NT2/D1 (cell line): Measurements from ENCODE around the gene WNT3A.
A peak's percentile ranks its signal among the peaks of the same experiment; 100 is the strongest.

ENCODE experiments used
- DNase-seq: peaks from one replicate; pipeline ENCODE4 v3.0.0-alpha.2; 2011; ENCODE audit warnings: low read depth, low spot score
- H3K27me3 ChIP-seq: 2 replicates; pipeline ENCODE4 v1.6.0; 2011; ENCODE audit warnings: mild to moderate bottlenecking; ENCODE audit not compliant: insufficient read length, insufficient read depth
- H3K36me3 ChIP-seq: 2 replicates; pipeline ENCODE4 v1.6.1; 2011; ENCODE audit warnings: mild to moderate bottlenecking, low read length, mixed read lengths; ENCODE audit not compliant: insufficient read depth, insufficient read length
- H3K4me1 ChIP-seq: 2 replicates; pipeline ENCODE4 v1.5.1; 2011; ENCODE audit not compliant: insufficient read depth, insufficient read length
- H3K4me3 ChIP-seq: 2 replicates; pipeline ENCODE4 v1.5.1; 2011; ENCODE audit warnings: low read depth; ENCODE audit not compliant: insufficient read length
- H3K9ac ChIP-seq: 2 replicates; pipeline ENCODE4 v1.6.0; 2011; ENCODE audit warnings: low read depth; ENCODE audit not compliant: insufficient read length
- H3K9me3 ChIP-seq: 2 replicates; pipeline ENCODE4 v1.5.1; 2011; ENCODE audit warnings: mild to moderate bottlenecking, low read length; ENCODE audit not compliant: insufficient read depth
- SUZ12 ChIP-seq: IDR thresholded peaks from 2 replicates; pipeline ENCODE4 v1.6.1; 2011; ENCODE audit not compliant: insufficient read length, insufficient read depth; ENCODE audit errors: extremely low read depth
- YY1 ChIP-seq: IDR thresholded peaks from 2 replicates; pipeline ENCODE4 v1.6.1; 2011; ENCODE audit not compliant: insufficient read length, insufficient read depth
- ZNF274 ChIP-seq: IDR thresholded peaks from 2 replicates; pipeline ENCODE4 v1.6.1; 2011; ENCODE audit warnings: mild to moderate bottlenecking, low read depth, low read length

Gene WNT3A

DNA sequence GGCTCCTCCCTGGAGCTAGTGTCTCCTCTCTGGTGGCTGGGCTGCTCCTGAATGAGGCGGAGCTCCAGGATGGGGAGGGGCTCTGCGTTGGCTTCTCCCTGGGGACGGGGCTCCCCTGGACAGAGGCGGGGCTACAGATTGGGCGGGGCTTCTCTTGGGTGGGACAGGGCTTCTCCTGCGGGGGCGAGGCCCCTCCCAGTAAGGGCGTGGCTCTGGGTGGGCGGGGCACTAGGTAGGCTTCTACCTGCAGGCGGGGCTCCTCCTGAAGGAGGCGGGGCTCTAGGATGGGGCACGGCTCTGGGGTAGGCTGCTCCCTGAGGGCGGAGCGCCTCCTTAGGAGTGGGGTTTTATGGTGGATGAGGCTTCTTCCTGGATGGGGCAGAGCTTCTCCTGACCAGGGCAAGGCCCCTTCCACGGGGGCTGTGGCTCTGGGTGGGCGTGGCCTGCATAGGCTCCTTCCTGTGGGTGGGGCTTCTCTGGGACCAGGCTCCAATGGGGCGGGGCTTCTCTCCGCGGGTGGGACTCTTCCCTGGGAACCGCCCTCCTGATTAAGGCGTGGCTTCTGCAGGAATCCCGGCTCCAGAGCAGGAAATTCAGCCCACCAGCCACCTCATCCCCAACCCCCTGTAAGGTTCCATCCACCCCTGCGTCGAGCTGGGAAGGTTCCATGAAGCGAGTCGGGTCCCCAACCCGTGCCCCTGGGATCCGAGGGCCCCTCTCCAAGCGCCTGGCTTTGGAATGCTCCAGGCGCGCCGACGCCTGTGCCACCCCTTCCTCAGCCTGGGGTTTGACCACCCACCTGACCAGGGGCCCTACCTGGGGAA lies 53.0 kb downstream of the WNT3A start:
- Histone ChIP-seq H3K9me3 (peaks cover 13% of the 10 kb centered on the region; the same call in 1 of the 2 replicates), H3K9ac (peak overlapping the region; percentile 79), H3K4me1 (peaks cover 18% of the 10 kb centered on the region), H3K4me3 (peak overlapping the region; percentile 52), H3K36me3 (no peaks in the 10 kb centered on the region), H3K27me3 (peaks cover 29% of the 10 kb centered on the region)
- TF ChIP-seq YY1 (no peak), SUZ12 (no peak), ZNF274 (no peak)
- peak; percentile 87 for DNase-seq

DNA sequence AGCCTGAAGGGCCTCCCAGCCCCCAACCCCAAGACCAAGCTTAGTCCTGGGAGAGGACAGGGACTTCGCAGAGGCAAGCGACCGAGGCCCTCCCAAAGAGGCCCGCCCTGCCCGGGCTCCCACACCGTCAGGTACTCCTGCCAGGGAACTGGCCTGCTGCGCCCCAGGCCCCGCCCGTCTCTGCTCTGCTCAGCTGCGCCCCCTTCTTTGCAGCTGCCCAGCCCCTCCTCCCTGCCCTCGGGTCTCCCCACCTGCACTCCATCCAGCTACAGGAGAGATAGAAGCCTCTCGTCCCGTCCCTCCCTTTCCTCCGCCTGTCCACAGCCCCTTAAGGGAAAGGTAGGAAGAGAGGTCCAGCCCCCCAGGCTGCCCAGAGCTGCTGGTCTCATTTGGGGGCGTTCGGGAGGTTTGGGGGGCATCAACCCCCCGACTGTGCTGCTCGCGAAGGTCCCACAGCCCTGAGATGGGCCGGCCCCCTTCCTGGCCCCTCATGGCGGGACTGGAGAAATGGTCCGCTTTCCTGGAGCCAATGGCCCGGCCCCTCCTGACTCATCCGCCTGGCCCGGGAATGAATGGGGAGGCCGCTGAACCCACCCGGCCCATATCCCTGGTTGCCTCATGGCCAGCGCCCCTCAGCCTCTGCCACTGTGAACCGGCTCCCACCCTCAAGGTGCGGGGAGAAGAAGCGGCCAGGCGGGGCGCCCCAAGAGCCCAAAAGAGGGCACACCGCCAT lies 53.8 kb downstream of the WNT3A start:
- Histone ChIP-seq H3K27me3 (peaks cover 29% of the 10 kb centered on the region), H3K36me3 (no peaks in the 10 kb centered on the region), H3K9me3 (peaks cover 13% of the 10 kb centered on the region; the same call in 1 of the 2 replicates), H3K4me1 (peaks cover 24% of the 10 kb centered on the region), H3K4me3 (peak overlapping the region; percentile 52), H3K9ac (peak overlapping the region; percentile 79)
- DNase-seq = peak; percentile 54
- TF ChIP-seq SUZ12 = no peak
- TF ChIP-seq YY1 = no peak
- TF ChIP-seq ZNF274 = no peak

DNA sequence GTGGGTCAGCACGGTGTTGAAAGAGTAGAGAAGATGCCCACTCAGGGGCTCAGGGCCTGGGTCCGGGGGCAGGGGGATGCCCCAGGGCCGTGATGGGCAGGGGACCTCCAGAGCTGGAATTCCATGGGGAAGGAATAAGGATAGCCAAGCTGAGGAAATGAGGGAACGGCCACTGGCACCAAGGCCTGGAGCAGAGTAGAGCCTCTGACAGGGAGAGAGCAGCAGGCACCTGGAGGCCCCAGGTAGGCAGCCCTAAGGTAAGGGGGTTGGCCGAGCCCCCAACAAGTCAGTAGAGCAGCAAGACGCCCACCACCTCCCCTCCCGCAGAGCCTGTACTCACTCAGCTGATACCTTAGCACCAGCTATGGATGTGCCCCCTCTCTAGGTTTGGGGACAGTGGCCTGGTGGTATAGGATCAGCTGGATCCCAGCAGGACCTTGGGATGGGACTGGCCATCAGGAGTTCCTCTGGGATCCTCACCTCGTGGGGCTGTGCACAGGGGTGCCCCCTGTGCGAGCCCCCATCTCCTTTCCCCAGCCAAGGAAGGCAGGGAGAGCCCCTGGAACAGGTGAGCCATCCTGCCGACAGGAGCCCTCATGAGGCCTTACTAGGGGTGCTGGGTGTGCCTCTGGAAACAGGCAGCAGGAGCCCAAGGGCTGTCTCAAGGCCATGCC lies 54.8 kb downstream of the WNT3A start:
- Histone ChIP-seq H3K4me1 (peaks cover 31% of the 10 kb centered on the region), H3K27me3 (peaks cover 31% of the 10 kb centered on the region), H3K9ac (peak overlapping the region; percentile 32), H3K4me3 (no peak overlapping the region), H3K36me3 (no peaks in the 10 kb centered on the region), H3K9me3 (peaks cover 13% of the 10 kb centered on the region; the same call in 1 of the 2 replicates)
- DNase-seq = no peak
- TF ChIP-seq YY1 (no peak), ZNF274 (no peak), SUZ12 (no peak)

DNA sequence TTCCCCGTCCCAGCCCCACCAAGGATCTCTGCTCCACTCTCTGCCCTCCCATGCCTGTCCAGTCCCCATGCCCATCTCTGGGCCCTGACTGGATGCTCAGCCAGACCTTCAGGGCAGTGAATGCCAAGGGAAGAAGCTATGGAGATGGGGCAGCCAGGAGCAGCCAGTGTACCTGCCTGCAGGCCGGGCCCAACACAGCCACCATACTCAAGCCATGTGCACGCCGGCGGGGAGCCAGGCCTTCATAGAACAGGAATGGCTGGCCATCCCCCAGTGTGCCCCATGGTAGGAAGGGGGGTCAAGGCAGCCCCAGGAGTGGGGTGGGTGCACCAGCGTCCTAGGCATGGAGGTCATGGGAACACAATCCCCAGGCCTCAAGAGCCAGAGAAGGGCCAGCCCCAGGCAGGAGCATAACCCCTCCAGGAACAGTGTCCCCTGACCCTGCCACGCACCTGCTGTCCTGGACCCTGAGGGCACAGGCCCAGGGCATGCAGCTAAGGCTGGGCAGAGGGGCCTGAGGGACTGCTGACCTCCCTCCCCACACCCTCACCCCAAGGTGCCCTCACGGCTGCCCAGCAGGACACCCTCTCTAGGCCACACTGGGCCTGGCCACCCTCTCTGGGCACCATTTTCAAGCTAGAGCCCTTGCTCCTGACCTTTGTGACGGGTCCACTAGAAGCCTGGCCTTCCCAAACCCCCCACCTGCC lies 55.4 kb downstream of the WNT3A start:
- H3K9me3 ChIP-seq = peaks cover 13% of the 10 kb centered on the region; the same call in 1 of the 2 replicates
- H3K4me3 ChIP-seq = no peak overlapping the region
- no peaks in the 10 kb centered on the region for H3K36me3 ChIP-seq
- H3K9ac ChIP-seq = no peak overlapping the region
- H3K4me1 ChIP-seq = peaks cover 34% of the 10 kb centered on the region
- peaks cover 37% of the 10 kb centered on the region for H3K27me3 ChIP-seq
- DNase-seq = no peak
- TF ChIP-seq ZNF274 (no peak), YY1 (no peak), SUZ12 (no peak)

- no peaks in the 10 kb centered on the region for H3K36me3 ChIP-seq
- peaks cover 13% of the 10 kb centered on the region; the same call in 1 of the 2 replicates for H3K9me3 ChIP-seq
- H3K4me1 ChIP-seq = peaks cover 34% of the 10 kb centered on the region
- no peak for DNase-seq
- H3K4me3 ChIP-seq = no peak overlapping the region
- no peak for TF ChIP-seq SUZ12
- no peak for TF ChIP-seq ZNF274
- peaks cover 42% of the 10 kb centered on the region for H3K27me3 ChIP-seq
- H3K9ac ChIP-seq = no peak overlapping the region
Measured at GRCh38 chr1:228062812-228063211, 56.0 kb downstream of the WNT3A start.

- DNase-seq = no peak
- Histone ChIP-seq H3K36me3 (no peaks in the 10 kb centered on the region), H3K4me1 (peaks cover 34% of the 10 kb centered on the region), H3K27me3 (peaks cover 50% of the 10 kb centered on the region), H3K9me3 (peaks cover 12% of the 10 kb centered on the region; the same call in 1 of the 2 replicates), H3K9ac (no peak overlapping the region), H3K4me3 (no peak overlapping the region)
- TF ChIP-seq SUZ12 = no peak
- TF ChIP-seq ZNF274 = no peak
- TF ChIP-seq YY1 = no peak
Measured at GRCh38 chr1:228063251-228064191, 56.7 kb downstream of the WNT3A start.
